Superior temporal gyrus (tissue), 1 donor: Measurements from ENCODE around the gene RNPEP.
"Not testable (repeated sequence)": the region's sequence is repeated elsewhere in the genome, so short reads cannot be mapped to it uniquely, and the experiment has no call there.

ENCODE experiments used
- DNase-seq: peaks from one replicate; pipeline ENCODE4 v3.0.0-alpha.2; 2016; ENCODE audit errors: extremely low spot score

The RNPEP gene

GRCh38 chr1:202034683-202035462 lies 52.4 kb downstream of the RNPEP start:
- DNase-seq = no peak

GRCh38 chr1:202036595-202037387 lies 54.3 kb downstream of the RNPEP start:
- no peak for DNase-seq

GRCh38 chr1:202037706-202038296 lies 55.4 kb downstream of the RNPEP start:
- no peak for DNase-seq

- no peak for DNase-seq
Measured at GRCh38 chr1:202038688-202039346, 56.4 kb downstream of the RNPEP start.

GRCh38 chr1:202045705-202046104 lies 63.3 kb downstream of the RNPEP start:
- no peak for DNase-seq

- DNase-seq = no peak
Measured at GRCh38 chr1:202046227-202046626, 63.8 kb downstream of the RNPEP start.

GRCh38 chr1:202046748-202047708 lies 64.6 kb downstream of the RNPEP start:
- DNase-seq = no peak

- DNase-seq = no peak
Measured at GRCh38 chr1:202047977-202048376, 65.5 kb downstream of the RNPEP start.

- no peak for DNase-seq
Measured at GRCh38 chr1:202049129-202049528, 66.7 kb downstream of the RNPEP start.

GRCh38 chr1:202054094-202054493 lies 71.6 kb downstream of the RNPEP start:
- DNase-seq = no peak

GRCh38 chr1:202054673-202055072 lies 72.2 kb downstream of the RNPEP start:
- DNase-seq = not testable (repeated sequence)
